GM18873 (cell line): ENCODE measurements around the gene TMCO2.
"Not testable (repeated sequence)": the region's sequence is repeated elsewhere in the genome, so short reads cannot be mapped to it uniquely, and the experiment has no call there.

Experiments
- ATAC-seq: cut with Tn5 transposase; IDR thresholded peaks from one replicate; pipeline ENCODE4 v1.9.1; 2021; ENCODE audit warnings: mild to moderate bottlenecking, moderate library complexity, moderate number of reproducible peaks; ENCODE audit not compliant: unreplicated experiment, low FRiP score

Gene TMCO2

GRCh38 chr1:40247655-40248054 is at the start of gene TMCO2:
TSS of gene TMCO2 (plus strand) at chr1:40247937. CDS start at chr1:40247994, 57 bp downstream.
- ATAC-seq, result no peak

- ATAC-seq, result no peak
These were observed 48.6 kb upstream of the TMCO2 start for GRCh38 chr1:40199126-40199525.

GRCh38 chr1:40204856-40205255 is 42.9 kb upstream of the TMCO2 start:
- ATAC-seq, result no peak

- ATAC-seq, result no peak
These were observed 37.1 kb upstream of the TMCO2 start for GRCh38 chr1:40210511-40211204.

- no peak for ATAC-seq
These were observed 29.4 kb upstream of the TMCO2 start for GRCh38 chr1:40218333-40218732.

- not testable (repeated sequence) for ATAC-seq
These were observed 26.2 kb upstream of the TMCO2 start for GRCh38 chr1:40221471-40221905.

DNA sequence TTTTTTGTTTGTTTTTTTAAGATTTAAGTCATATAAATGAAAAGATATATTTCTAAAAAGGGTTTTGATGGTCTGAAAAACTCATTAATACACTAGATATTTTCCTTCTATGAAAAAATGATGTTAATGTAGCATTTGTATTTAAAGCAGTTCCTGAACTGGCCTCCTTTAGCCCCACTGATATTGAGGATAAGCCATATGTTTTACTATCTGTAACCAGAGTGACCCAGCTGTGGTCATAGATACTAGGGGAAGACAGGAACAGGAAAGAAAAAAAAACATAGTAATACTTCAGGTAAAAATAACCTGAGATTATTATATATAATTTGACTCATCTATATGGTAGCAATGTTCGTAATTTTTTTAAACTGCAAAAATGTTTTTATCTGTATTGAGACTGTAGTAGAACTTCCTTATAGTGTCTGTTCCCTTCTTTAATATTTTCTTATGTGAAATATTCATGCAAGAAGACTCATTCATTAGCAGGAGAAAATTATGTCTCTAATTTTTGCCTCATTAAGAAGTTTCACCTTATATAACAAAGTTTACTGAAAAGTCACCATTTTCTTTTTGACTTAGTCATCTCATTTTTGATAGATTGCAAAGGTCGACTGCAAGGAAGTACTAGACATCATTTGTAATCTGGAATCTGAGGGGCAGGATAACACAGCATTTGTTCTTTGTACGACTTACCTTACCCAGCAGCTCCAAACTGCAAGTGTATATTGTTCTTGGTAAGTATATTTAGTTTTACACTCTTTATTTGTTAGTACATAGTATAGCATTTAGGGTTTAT is 25.6 kb upstream of the TMCO2 start:
- ATAC-seq, result no peak

DNA sequence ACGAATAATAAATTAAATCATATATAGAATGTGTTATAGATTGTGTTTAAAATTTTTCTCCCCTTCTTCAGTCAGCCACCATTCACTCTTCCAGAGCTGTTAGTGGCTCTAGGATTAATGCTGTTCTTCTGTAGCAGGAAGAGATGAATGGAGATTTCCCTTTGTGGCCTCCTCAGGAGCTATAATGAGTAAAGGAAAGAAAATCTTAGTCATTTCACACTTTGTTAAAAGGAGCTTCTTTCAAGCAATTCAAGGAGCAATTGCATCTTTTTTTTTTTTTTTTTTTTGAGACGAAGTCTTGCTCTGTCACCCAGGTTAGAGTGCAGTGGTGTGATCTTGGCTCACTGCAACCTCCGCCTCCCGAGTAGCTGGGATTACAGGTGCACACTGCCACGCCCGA is 23.7 kb upstream of the TMCO2 start:
- ATAC-seq, result no peak

- no peak for ATAC-seq
These were observed 21.5 kb upstream of the TMCO2 start for GRCh38 chr1:40226192-40226591.

DNA sequence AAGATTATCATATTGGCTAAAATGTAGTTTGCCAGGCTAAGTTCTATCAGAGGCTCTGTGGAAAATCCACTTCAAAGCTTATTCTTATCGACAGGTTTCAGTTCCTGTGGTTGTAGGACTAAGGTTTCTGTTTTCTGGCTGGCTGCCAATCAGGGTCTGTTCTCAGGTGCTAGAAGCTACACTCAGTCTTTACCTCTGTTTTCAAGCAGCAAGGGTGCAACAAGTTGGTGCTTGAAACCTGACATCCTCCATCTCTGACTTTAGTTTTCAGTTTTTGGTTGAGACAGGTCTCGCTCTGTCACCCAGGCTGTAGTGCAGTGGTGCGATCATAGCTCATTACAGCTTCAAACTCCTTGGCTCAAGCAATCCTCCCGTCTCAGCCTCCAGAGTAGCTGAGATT is 15.3 kb upstream of the TMCO2 start:
- ATAC-seq, result peak; percentile 94

GRCh38 chr1:40239626-40240025 is 8.1 kb upstream of the TMCO2 start:
- no peak for ATAC-seq

- no peak for ATAC-seq
These were observed 7.3 kb upstream of the TMCO2 start for GRCh38 chr1:40240390-40240789.

DNA sequence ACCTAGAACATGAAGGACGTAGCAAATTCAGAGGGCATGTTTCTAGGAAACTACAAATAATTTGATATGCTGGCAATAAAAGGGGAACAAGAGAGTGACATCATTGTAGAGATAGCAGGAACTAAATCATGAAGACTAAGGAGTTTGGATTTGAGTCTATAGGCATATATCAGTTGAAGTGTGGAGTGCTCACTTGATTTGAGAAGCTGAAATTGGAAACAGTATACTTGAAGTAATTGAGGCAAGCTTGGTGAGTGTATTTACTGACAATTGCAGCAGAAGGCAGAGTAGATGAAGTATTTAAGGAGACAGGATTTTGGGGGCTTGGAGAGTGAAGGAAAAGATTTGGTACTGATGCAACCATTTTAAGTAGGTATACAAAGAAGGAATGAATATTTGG is 6.4 kb upstream of the TMCO2 start:
- ATAC-seq, result peak; percentile 8

DNA sequence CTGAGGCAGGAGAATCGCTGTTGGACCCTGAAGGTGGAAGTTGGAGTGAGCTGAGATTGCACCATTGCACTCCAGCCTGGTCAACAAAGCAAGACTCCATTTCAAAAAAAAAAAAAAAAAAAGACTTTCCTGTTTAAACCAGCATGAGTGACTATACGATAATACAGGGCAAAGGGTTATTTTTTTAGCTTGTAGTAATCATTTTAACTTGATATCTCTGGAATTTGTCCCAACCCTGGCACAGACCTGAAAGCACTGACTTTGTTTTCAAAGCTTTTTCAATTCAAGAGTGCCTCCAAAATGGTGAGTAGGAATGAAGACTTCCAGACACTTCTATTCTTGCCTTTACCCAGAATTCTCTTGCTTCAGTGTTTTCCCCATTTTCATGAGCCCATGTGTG is 4.4 kb upstream of the TMCO2 start:
- no peak for ATAC-seq

DNA sequence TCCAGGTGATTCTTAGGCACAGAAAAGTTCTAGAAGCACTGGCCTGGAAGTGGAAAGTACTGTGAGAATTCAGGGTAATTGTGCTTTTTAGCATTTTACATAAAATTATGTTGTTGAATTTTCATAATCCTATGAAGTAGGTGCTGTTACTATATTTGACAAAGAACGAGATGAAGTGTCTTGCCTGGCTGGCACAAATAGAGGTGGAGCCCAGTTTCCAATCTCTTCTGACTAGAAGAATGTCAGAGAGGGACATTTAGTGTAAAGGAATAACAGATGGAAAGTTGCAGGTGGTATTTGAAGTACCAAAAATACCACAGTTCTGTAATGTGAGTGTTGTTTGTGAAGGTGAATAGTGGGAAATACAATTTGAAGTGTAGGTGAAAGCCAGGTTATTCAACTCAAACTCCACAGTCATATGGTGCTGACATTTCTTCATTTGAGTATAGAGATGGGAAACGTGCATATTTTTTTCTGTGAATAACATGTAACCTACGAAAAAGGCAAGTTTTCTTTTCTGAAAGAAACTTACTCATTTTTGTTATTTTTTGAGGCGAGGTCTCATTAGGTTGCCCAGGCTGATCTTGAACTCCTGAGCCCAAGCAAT is 3.5 kb upstream of the TMCO2 start:
- no peak for ATAC-seq

DNA sequence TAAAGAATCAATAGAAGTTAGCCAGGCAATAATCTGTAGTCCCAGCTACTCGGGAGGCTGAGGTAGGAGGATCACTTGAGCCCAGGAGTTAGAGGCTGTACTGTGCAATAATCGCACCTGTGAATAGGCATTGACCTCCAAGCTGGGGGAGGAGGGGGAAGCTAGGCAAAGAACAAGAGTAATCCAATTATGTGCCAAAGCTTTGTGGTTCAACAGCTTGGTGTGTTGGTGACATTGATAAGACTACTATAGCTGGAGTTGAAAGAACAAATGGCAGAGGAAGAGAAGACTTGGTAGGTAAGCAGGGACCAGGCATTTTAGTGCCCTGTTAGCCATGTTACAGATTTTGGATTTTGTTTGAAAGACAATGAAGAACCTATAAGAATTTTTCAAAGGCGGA is 2.1 kb upstream of the TMCO2 start:
- no peak for ATAC-seq

DNA sequence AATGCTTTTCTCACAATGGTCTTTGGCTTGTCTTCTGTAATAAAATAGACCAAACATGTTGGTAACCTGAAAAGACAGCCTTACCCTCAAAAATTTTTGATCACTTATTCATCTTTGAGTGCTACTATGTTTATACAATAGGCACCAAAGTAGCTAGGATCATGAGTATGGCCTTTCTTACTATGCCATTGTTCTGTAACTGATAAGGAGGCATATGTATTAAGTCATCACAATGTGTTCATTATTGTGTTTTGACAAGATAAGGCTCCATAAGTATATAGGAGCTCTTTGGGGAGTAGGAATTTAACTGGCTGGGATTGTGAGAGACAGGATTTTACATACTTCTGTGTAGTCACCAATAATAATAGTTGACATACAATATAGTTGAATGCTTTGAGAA is 675 bp downstream of the TMCO2 start:
- no peak for ATAC-seq

GRCh38 chr1:40251456-40251855 is 3.7 kb downstream of the TMCO2 start:
- ATAC-seq, result no peak

- no peak for ATAC-seq
These were observed 4.9 kb downstream of the TMCO2 start for GRCh38 chr1:40252601-40253000.

- ATAC-seq, result no peak
These were observed 7.5 kb downstream of the TMCO2 start for GRCh38 chr1:40255231-40255630.

GRCh38 chr1:40256401-40257084 is 8.8 kb downstream of the TMCO2 start:
- no peak for ATAC-seq
